Muscle layer of duodenum (tissue), 2 donors: ENCODE measurements around the gene STX8.
A peak's percentile ranks its signal among the peaks of the same experiment; 100 is the strongest.

ENCODE experiments used
- H3K27ac ChIP-seq: one replicate; pipeline ENCODE4 v1.7.0; 2013; ENCODE audit warnings: mild to moderate bottlenecking, low read length
- H3K27me3 ChIP-seq: one replicate; pipeline ENCODE4 v1.7.0; 2013; ENCODE audit warnings: low read depth, mild to moderate bottlenecking, control low read depth, low read length
- H3K36me3 ChIP-seq, 2 donors: one replicate each; pipeline ENCODE4 v1.7.0; 2013; ENCODE audit warnings: low read length in 2 of 2, control low read depth in 1 of 2, mild to moderate bottlenecking in 1 of 2; ENCODE audit not compliant: insufficient read depth in 2 of 2, control insufficient read depth in 1 of 2
- H3K4me1 ChIP-seq, 2 donors: one replicate each; pipeline ENCODE4 v1.7.0; 2013; ENCODE audit warnings: low read length in 2 of 2, mild to moderate bottlenecking in 2 of 2, control low read depth in 1 of 2, moderate library complexity in 1 of 2; ENCODE audit not compliant: insufficient read depth in 2 of 2, control insufficient read depth in 1 of 2
- H3K4me3 ChIP-seq, 2 donors: one replicate each; pipeline ENCODE4 v1.7.0; 2013; ENCODE audit warnings: low read length in 2 of 2, low read depth in 1 of 2, mild to moderate bottlenecking in 1 of 2
- H3K9me3 ChIP-seq, 2 donors: one replicate each; pipeline ENCODE4 v1.7.0; 2013; ENCODE audit warnings: low read length in 2 of 2, control low read depth in 1 of 2, mild to moderate bottlenecking in 1 of 2; ENCODE audit not compliant: control insufficient read depth in 1 of 2
- donor health status: healthy.

The STX8 gene

GRCh38 chr17:9235346-9235745 lies 340.3 kb downstream of the STX8 start:
- no peaks in the 10 kb centered on the region for H3K27me3 ChIP-seq
- H3K9me3 ChIP-seq, result no peaks in the 10 kb centered on the region
- H3K4me3 ChIP-seq, result no peak overlapping the region
- peaks cover 7 to 27% of the 10 kb centered on the region in 2 donors for H3K4me1 ChIP-seq
- H3K27ac ChIP-seq, result no peak overlapping the region
- H3K36me3 ChIP-seq, result peaks cover 0 to 3% of the 10 kb centered on the region in 2 donors

DNA sequence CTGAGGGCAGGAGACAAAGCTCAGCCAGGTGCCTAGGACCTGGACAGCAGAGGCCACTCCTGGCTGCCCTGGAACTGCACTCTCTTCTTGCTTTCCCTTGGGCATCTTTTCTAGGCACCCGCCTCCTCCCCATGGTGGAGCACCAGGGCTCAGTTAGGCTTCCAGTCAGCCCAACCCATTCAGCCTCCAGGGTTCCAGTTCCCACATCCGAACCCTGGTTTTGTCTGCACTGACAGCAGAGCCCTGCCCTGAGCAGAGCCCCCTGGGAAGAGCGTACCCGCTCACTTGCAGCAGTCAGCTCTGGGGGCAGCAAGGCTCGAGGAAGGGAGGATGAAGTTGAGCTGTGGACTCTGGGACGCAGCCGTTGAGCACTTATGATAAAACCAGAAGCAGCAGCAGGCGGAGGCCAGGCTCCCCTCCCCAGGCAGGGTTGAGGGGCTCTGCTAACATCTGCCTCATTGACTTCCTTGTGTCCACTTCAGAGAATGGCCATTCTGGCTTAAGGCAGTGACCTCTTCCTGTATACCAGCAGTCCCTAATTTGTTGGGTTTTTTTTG lies 341.2 kb downstream of the STX8 start:
- no peaks in the 10 kb centered on the region for H3K9me3 ChIP-seq
- H3K27me3 ChIP-seq, result no peaks in the 10 kb centered on the region
- no peak overlapping the region for H3K27ac ChIP-seq
- H3K4me3 ChIP-seq, result no peak overlapping the region
- peaks cover 0 to 3% of the 10 kb centered on the region in 2 donors for H3K36me3 ChIP-seq
- H3K4me1 ChIP-seq, result peaks cover 7 to 25% of the 10 kb centered on the region in 2 donors

- Histone ChIP-seq H3K27ac (no peak overlapping the region), H3K36me3 (peaks cover 0 to 3% of the 10 kb centered on the region in 2 donors), H3K4me1 (peaks cover 7 to 18% of the 10 kb centered on the region in 2 donors), H3K4me3 (no peak overlapping the region), H3K9me3 (no peaks in the 10 kb centered on the region), H3K27me3 (no peaks in the 10 kb centered on the region)
These were observed 341.9 kb downstream of the STX8 start for GRCh38 chr17:9233761-9234160.

DNA sequence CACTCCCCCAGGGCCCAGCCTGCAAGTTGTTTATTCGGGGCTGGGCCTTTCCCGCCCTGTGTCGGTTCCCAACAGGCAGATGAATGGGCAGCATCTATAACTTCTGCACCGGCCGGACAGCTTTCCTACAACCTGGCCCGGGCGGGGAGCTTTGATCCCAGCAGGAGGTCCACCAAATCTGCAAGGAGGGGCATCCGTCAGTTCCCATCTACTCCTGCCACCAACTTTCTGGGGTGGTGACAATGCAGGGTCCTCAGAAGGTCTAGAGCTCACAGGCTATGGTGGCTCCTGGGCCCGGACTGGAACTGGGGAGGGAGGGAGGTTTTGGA lies 342.4 kb downstream of the STX8 start:
- peaks cover 0 to 3% of the 10 kb centered on the region in 2 donors for H3K36me3 ChIP-seq
- no peaks in the 10 kb centered on the region for H3K27me3 ChIP-seq
- H3K4me1 ChIP-seq, result peaks cover 1 to 13% of the 10 kb centered on the region in 2 donors
- no peaks in the 10 kb centered on the region for H3K9me3 ChIP-seq
- H3K4me3 ChIP-seq, result no peak overlapping the region
- no peak overlapping the region for H3K27ac ChIP-seq

- peaks cover 0 to 13% of the 10 kb centered on the region in 2 donors for H3K4me1 ChIP-seq
- H3K27me3 ChIP-seq, result no peaks in the 10 kb centered on the region
- H3K27ac ChIP-seq, result no peak overlapping the region
- H3K36me3 ChIP-seq, result peaks cover 0 to 3% of the 10 kb centered on the region in 2 donors
- H3K4me3 ChIP-seq, result no peak overlapping the region
- no peaks in the 10 kb centered on the region for H3K9me3 ChIP-seq
These were observed 342.9 kb downstream of the STX8 start for GRCh38 chr17:9232591-9233270.

GRCh38 chr17:9232155-9232475 lies 343.5 kb downstream of the STX8 start:
- H3K27me3 ChIP-seq, result no peaks in the 10 kb centered on the region
- H3K4me1 ChIP-seq, result peaks cover 0 to 13% of the 10 kb centered on the region in 2 donors
- H3K27ac ChIP-seq, result no peak overlapping the region
- H3K36me3 ChIP-seq, result peaks cover 0 to 3% of the 10 kb centered on the region in 2 donors
- no peaks in the 10 kb centered on the region for H3K9me3 ChIP-seq
- H3K4me3 ChIP-seq, result no peak overlapping the region

GRCh38 chr17:9231449-9232154 lies 344.0 kb downstream of the STX8 start:
- Histone ChIP-seq H3K9me3 (no peaks in the 10 kb centered on the region), H3K4me1 (peaks cover 0 to 13% of the 10 kb centered on the region in 2 donors), H3K27me3 (no peaks in the 10 kb centered on the region), H3K4me3 (no peak overlapping the region), H3K27ac (no peak overlapping the region), H3K36me3 (peaks cover 0 to under 1% of the 10 kb centered on the region in 2 donors)

DNA sequence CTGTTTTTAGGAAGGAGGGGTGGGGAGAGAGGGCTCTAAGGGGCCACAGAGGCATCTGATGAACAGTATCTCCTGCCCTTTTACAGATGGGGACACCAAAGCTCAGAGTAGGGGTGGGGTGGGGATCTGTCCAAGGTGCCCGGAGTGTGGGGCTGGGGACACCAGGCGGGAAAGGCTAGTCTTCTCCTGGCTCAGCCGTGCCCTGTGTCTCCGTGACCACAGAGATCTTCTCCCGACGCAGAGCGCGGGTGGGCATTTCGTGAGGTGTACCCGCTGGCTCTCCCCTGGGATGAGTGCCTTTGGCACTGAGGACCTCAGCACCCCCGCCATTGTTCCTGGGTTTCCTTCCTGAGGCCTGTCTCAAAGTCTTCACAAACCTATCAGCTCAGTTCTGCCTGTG lies 344.8 kb downstream of the STX8 start:
- no peaks in the 10 kb centered on the region for H3K9me3 ChIP-seq
- H3K27me3 ChIP-seq, result no peaks in the 10 kb centered on the region
- H3K4me3 ChIP-seq, result no peak overlapping the region
- peaks cover 0 to 13% of the 10 kb centered on the region in 2 donors for H3K4me1 ChIP-seq
- no peak overlapping the region for H3K27ac ChIP-seq
- H3K36me3 ChIP-seq, result no peaks in the 10 kb centered on the region

GRCh38 chr17:9230346-9230745 lies 345.3 kb downstream of the STX8 start:
- H3K4me1 ChIP-seq, result peaks cover 0 to 13% of the 10 kb centered on the region in 2 donors
- no peaks in the 10 kb centered on the region for H3K9me3 ChIP-seq
- H3K4me3 ChIP-seq, result no peak overlapping the region
- no peaks in the 10 kb centered on the region for H3K36me3 ChIP-seq
- H3K27me3 ChIP-seq, result no peaks in the 10 kb centered on the region
- no peak overlapping the region for H3K27ac ChIP-seq

DNA sequence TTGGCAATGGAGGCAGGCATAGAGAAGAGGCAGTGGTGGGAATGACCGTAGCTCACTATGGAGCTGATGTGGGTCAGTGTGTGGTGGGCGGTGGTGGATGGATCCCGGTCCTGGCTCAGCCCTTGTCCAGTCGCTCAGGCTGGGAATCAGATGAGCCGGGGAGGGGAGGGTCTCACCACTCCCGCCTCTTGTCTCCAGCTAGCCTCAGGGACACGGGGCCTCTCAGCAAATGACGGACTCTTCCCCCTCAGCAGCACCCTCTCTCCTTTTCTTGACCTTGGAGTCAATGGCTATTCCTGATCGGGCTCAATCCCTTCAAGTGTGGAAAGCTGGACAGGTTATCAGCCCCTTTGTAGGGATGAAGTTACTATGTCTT lies 345.8 kb downstream of the STX8 start:
- peaks cover 0 to 13% of the 10 kb centered on the region in 2 donors for H3K4me1 ChIP-seq
- H3K4me3 ChIP-seq, result no peak overlapping the region
- H3K9me3 ChIP-seq, result no peaks in the 10 kb centered on the region
- H3K27me3 ChIP-seq, result no peaks in the 10 kb centered on the region
- no peak overlapping the region for H3K27ac ChIP-seq
- no peaks in the 10 kb centered on the region for H3K36me3 ChIP-seq

DNA sequence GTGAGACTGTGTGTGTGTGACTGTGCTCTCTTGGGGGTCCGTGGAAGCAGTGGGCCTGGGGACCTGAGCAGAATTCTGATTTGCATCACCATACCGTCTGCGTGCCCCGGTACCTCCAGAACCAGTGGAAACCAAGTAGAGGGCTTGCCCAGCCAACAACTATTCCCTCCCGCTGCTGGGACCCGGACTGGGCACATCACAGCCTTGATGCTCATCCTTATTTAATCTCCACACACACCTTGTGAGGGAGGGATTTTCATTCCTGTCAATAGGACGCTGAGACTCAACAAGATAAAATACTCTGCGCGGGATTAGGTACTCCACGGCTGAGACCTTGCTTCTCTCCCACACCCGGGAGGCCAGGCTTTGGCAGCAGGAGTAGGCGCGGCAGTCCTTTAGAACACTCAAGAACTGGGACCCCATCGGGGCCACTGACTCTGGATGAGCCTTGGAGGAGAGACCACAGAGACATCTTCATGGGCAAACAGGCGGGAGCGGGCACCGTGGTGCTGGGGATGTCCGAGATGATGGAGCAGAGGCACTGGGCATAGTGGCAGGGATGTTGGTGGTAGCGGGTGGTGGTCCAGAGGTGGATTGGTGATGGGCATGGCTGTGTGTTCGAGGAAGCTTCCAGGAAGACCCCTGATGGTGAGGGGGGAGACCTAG lies 346.3 kb downstream of the STX8 start:
- Histone ChIP-seq H3K4me3 (no peak overlapping the region), H3K4me1 (peaks cover 0 to 13% of the 10 kb centered on the region in 2 donors), H3K27ac (peak overlapping the region; percentile 7), H3K36me3 (no peaks in the 10 kb centered on the region), H3K9me3 (no peaks in the 10 kb centered on the region), H3K27me3 (no peaks in the 10 kb centered on the region)
